Measurements from ENCODE around the gene CDYL2. TPM values are rescaled to one million over a fixed set of nuclear protein-coding genes. Genes with fewer than 3 reads are reported as not detected.

Gene CDYL2
- total RNA-seq, 1 experiment from 2014 or later: 8.2 TPM

- peaks cover 37% of the 10 kb centered on the region for H3K9me3 Mint-ChIP-seq
- POLR2A ChIA-PET: no interaction called here
Observed at GRCh38 chr16:80739523-80739922, 64.9 kb downstream of the CDYL2 start.

GRCh38 chr16:80738521-80738920 is 65.9 kb downstream of the CDYL2 start:
- Mint-ChIP-seq H3K27me3 (ENCODE audit: low read depth) (no peaks in the 10 kb centered on the region), H3K4me3 (no peak overlapping the region), H3K27ac (no peak overlapping the region), H3K4me1 (no peaks in the 10 kb centered on the region), H3K36me3 (peaks cover 12% of the 10 kb centered on the region), H3K9me3 (peaks cover 40% of the 10 kb centered on the region)
- TF ChIP-seq SOX15 (CRISPR knock-in tag; IDR thresholded peaks at IDR 0.05) (no peak), GRHL2 (CRISPR knock-in tag; IDR thresholded peaks at IDR 0.05; ENCODE audit: insufficient replicate concordance, severe bottlenecking) (no peak), SMAD3 (CRISPR knock-in tag; IDR thresholded peaks at IDR 0.05; ENCODE audit: borderline replicate concordance) (no peak), NR1H2 (CRISPR knock-in tag; IDR thresholded peaks at IDR 0.05) (no peak), ZNF423 (CRISPR knock-in tag; IDR thresholded peaks at IDR 0.05) (no peak), ZBTB21 (CRISPR knock-in tag; IDR thresholded peaks at IDR 0.05; ENCODE audit: borderline replicate concordance) (no peak), NFYB (CRISPR knock-in tag; conservative IDR thresholded peaks at IDR 0.05; ENCODE audit: low read depth) (no peak)
- TF ChIP-seq, protein P1, sequence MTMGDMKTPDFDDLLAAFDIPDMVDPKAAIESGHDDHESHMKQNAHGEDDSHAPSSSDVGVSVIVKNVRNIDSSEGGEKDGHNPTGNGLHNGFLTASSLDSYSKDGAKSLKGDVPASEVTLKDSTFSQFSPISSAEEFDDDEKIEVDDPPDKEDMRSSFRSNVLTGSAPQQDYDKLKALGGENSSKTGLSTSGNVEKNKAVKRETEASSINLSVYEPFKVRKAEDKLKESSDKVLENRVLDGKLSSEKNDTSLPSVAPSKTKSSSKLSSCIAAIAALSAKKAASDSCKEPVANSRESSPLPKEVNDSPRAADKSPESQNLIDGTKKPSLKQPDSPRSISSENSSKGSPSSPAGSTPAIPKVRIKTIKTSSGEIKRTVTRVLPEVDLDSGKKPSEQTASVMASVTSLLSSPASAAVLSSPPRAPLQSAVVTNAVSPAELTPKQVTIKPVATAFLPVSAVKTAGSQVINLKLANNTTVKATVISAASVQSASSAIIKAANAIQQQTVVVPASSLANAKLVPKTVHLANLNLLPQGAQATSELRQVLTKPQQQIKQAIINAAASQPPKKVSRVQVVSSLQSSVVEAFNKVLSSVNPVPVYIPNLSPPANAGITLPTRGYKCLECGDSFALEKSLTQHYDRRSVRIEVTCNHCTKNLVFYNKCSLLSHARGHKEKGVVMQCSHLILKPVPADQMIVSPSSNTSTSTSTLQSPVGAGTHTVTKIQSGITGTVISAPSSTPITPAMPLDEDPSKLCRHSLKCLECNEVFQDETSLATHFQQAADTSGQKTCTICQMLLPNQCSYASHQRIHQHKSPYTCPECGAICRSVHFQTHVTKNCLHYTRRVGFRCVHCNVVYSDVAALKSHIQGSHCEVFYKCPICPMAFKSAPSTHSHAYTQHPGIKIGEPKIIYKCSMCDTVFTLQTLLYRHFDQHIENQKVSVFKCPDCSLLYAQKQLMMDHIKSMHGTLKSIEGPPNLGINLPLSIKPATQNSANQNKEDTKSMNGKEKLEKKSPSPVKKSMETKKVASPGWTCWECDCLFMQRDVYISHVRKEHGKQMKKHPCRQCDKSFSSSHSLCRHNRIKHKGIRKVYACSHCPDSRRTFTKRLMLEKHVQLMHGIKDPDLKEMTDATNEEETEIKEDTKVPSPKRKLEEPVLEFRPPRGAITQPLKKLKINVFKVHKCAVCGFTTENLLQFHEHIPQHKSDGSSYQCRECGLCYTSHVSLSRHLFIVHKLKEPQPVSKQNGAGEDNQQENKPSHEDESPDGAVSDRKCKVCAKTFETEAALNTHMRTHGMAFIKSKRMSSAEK (CRISPR knock-in tag; IDR thresholded peaks at IDR 0.05; ENCODE audit: borderline replicate concordance): no peak
- TF ChIP-seq, protein P2, sequence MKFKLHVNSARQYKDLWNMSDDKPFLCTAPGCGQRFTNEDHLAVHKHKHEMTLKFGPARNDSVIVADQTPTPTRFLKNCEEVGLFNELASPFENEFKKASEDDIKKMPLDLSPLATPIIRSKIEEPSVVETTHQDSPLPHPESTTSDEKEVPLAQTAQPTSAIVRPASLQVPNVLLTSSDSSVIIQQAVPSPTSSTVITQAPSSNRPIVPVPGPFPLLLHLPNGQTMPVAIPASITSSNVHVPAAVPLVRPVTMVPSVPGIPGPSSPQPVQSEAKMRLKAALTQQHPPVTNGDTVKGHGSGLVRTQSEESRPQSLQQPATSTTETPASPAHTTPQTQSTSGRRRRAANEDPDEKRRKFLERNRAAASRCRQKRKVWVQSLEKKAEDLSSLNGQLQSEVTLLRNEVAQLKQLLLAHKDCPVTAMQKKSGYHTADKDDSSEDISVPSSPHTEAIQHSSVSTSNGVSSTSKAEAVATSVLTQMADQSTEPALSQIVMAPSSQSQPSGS (CRISPR knock-in tag; IDR thresholded peaks at IDR 0.05; ENCODE audit: borderline replicate concordance, low read depth): no peak
- TF ChIP-seq, protein P3, sequence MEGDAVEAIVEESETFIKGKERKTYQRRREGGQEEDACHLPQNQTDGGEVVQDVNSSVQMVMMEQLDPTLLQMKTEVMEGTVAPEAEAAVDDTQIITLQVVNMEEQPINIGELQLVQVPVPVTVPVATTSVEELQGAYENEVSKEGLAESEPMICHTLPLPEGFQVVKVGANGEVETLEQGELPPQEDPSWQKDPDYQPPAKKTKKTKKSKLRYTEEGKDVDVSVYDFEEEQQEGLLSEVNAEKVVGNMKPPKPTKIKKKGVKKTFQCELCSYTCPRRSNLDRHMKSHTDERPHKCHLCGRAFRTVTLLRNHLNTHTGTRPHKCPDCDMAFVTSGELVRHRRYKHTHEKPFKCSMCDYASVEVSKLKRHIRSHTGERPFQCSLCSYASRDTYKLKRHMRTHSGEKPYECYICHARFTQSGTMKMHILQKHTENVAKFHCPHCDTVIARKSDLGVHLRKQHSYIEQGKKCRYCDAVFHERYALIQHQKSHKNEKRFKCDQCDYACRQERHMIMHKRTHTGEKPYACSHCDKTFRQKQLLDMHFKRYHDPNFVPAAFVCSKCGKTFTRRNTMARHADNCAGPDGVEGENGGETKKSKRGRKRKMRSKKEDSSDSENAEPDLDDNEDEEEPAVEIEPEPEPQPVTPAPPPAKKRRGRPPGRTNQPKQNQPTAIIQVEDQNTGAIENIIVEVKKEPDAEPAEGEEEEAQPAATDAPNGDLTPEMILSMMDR (IDR thresholded peaks at IDR 0.05): no peak
- ATAC-seq (no peak), DNase-seq (ENCODE audit: low spot score) (no peak)
- ChIA-PET POLR2A (no interaction called here), CTCF (no interaction called here)

More at GRCh38 chr16:80739523-80739922, 64.9 kb downstream of the CDYL2 start:
- DNase-seq (ENCODE audit: low spot score): no peak
- TF ChIP-seq FOXP1 (CRISPR knock-in tag; IDR thresholded peaks at IDR 0.05; ENCODE audit: borderline replicate concordance): no peak
- no peak for TF ChIP-seq CREB1 (CRISPR knock-in tag; IDR thresholded peaks at IDR 0.05)
- no peak for TF ChIP-seq MYBL2 (CRISPR knock-in tag; IDR thresholded peaks at IDR 0.05)
- TF ChIP-seq HMGXB4 (CRISPR knock-in tag; IDR thresholded peaks at IDR 0.05): no peak
- TF ChIP-seq ELF4 (CRISPR knock-in tag; IDR thresholded peaks at IDR 0.05; ENCODE audit: low read depth): no peak
- TF ChIP-seq, protein P4, sequence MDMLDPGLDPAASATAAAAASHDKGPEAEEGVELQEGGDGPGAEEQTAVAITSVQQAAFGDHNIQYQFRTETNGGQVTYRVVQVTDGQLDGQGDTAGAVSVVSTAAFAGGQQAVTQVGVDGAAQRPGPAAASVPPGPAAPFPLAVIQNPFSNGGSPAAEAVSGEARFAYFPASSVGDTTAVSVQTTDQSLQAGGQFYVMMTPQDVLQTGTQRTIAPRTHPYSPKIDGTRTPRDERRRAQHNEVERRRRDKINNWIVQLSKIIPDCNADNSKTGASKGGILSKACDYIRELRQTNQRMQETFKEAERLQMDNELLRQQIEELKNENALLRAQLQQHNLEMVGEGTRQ (CRISPR knock-in tag; IDR thresholded peaks at IDR 0.05): no peak
- H3K27ac Mint-ChIP-seq: no peak overlapping the region
- ATAC-seq: no peak
- CTCF ChIA-PET: no interaction called here
- peaks cover 12% of the 10 kb centered on the region for H3K36me3 Mint-ChIP-seq
- no peaks in the 10 kb centered on the region for H3K4me1 Mint-ChIP-seq
- no peaks in the 10 kb centered on the region for H3K27me3 Mint-ChIP-seq (ENCODE audit: low read depth)
- no peak overlapping the region for H3K4me3 Mint-ChIP-seq
